Calu3 (cell line): ENCODE data around the gene ARMC7. TPM values are rescaled to one million over a fixed set of nuclear protein-coding genes. Genes with fewer than 3 reads are reported as not detected.
A peak's percentile ranks its signal among the peaks of the same experiment; 100 is the strongest.

Source experiments
- BruUV-seq: library from RNA; stranded (reverse); fragments of 400-500 nt; replicated peaks from 2 replicates; lab custom pipeline; 2021; lab: Mats Ljungman, UMichigan
- CTCF ChIA-PET: fragments of 300-600 bp; sonication (Branson Sonifier 250); formaldehyde crosslinking; loops from one replicate; lab custom pipeline; 2022; ENCODE audit warnings: antibody characterized with exemption; lab: Charles Lee
- DNase-seq: peaks from one replicate; pipeline ENCODE4 v3.0.0; 2022
- H3K27ac Mint-ChIP-seq: one replicate; pipeline ENCODE4 v1.8.0; 2022; ENCODE audit warnings: mixed read lengths; ENCODE audit not compliant: unreplicated experiment
- H3K27me3 Mint-ChIP-seq: one replicate; pipeline ENCODE4 v1.8.0; 2022; ENCODE audit warnings: mixed read lengths; ENCODE audit not compliant: unreplicated experiment
- H3K36me3 Mint-ChIP-seq: one replicate; pipeline ENCODE4 v1.8.0; 2022; ENCODE audit warnings: mild to moderate bottlenecking, moderate library complexity, mixed read lengths; ENCODE audit not compliant: insufficient read depth, unreplicated experiment
- H3K4me1 Mint-ChIP-seq: one replicate; pipeline ENCODE4 v1.8.0; 2022; ENCODE audit warnings: mild to moderate bottlenecking, low read depth, mixed read lengths; ENCODE audit not compliant: unreplicated experiment
- H3K4me3 Mint-ChIP-seq: one replicate; pipeline ENCODE4 v1.8.0; 2022; ENCODE audit warnings: mild to moderate bottlenecking, low read depth, moderate library complexity, mixed read lengths; ENCODE audit not compliant: unreplicated experiment
- H3K9me3 Mint-ChIP-seq: one replicate; pipeline ENCODE4 v1.8.0; 2022; ENCODE audit warnings: low read depth, mixed read lengths; ENCODE audit not compliant: unreplicated experiment
- CTCF ChIP-seq: fragments of 200-600 bp; IDR thresholded peaks from one replicate; pipeline ENCODE4 v1.8.0; 2022; ENCODE audit warnings: antibody characterized with exemption; ENCODE audit not compliant: unreplicated experiment
- intact Hi-C: fragments of 100-400 bp; cut with micrococcal nuclease; formaldehyde crosslinking; loops from one replicate; pipeline ENCODE4 v1.10.0; 2022; ENCODE audit not compliant: unreplicated experiment
- total RNA-seq: library from RNA; stranded (reverse); gene quantifications from 2 replicates; pipeline ENCODE4 v1.2.3, GENCODE V29; 2022

ARMC7 gene
- total RNA-seq, 1 experiment from 2014 or later = 18.6 TPM

- Mint-ChIP-seq H3K4me3 (peak overlapping the region; percentile 78), H3K27ac (peak overlapping the region; percentile 74), H3K4me1 (peaks cover 43% of the 10 kb centered on the region), H3K36me3 (peaks cover 94% of the 10 kb centered on the region), H3K27me3 (no peaks in the 10 kb centered on the region), H3K9me3 (no peaks in the 10 kb centered on the region)
- BruUV-seq = no TSS peak
- TF ChIP-seq CTCF = no peak
- CTCF ChIA-PET = interaction anchor here (0.6 to 2.0 kb wide), 4 partner anchors 16 to 321 kb away, joined by 3 to 5 read pairs (median 4); no protein-coding TSS in a partner anchor
- intact Hi-C loops = loop anchor here (2.0 kb wide), 1 partner anchor 59 kb away; no protein-coding TSS in a partner anchor
- DNase-seq = peak; percentile 80
Measured at GRCh38 chr17:75093548-75094158, 16.1 kb upstream of the ARMC7 start.

- no peaks in the 10 kb centered on the region for H3K9me3 Mint-ChIP-seq
Measured at GRCh38 chr17:75094871-75095399, 14.8 kb upstream of the ARMC7 start.

GRCh38 chr17:75096082-75096625, 13.6 kb upstream of the ARMC7 start:
- DNase-seq = peak; percentile 87
- Mint-ChIP-seq H3K9me3 (no peaks in the 10 kb centered on the region), H3K27me3 (no peaks in the 10 kb centered on the region), H3K4me1 (peaks cover 29% of the 10 kb centered on the region), H3K4me3 (peak overlapping the region; percentile 78), H3K27ac (peak overlapping the region; percentile 89), H3K36me3 (peaks cover 94% of the 10 kb centered on the region)
- TF ChIP-seq CTCF = no peak
- BruUV-seq = TSS peak; percentile 4
- intact Hi-C loops = loop anchor here (2.0 kb wide), 1 partner anchor 17 kb away; no protein-coding TSS in a partner anchor
- CTCF ChIA-PET = interaction anchor here (0.5 to 1.8 kb wide), 14 partner anchors 8 to 305 kb away, joined by 3 to 12 read pairs (median 6); partner anchors contain the start of genes NUP85 and SLC16A5

More at GRCh38 chr17:75094871-75095399, 14.8 kb upstream of the ARMC7 start:
- intact Hi-C loops = no loop called here
- H3K36me3 Mint-ChIP-seq = peaks cover 94% of the 10 kb centered on the region
- H3K4me1 Mint-ChIP-seq = peaks cover 41% of the 10 kb centered on the region
- peak overlapping the region; percentile 74 for H3K27ac Mint-ChIP-seq
- peak; percentile 45 for DNase-seq
- H3K4me3 Mint-ChIP-seq = peak overlapping the region; percentile 78
- no TSS peak for BruUV-seq
- no peak for TF ChIP-seq CTCF
- no peaks in the 10 kb centered on the region for H3K27me3 Mint-ChIP-seq
- CTCF ChIA-PET = interaction anchor here (0.6 to 1.5 kb wide), 3 partner anchors 10 to 257 kb away, joined by 4 to 9 read pairs (median 7); no protein-coding TSS in a partner anchor

- BruUV-seq = no TSS peak
Measured at GRCh38 chr17:75097865-75098264, 11.9 kb upstream of the ARMC7 start.

More at GRCh38 chr17:75097865-75098264, 11.9 kb upstream of the ARMC7 start:
- Mint-ChIP-seq H3K9me3 (no peaks in the 10 kb centered on the region), H3K36me3 (peaks cover 93% of the 10 kb centered on the region), H3K4me1 (peaks cover 12% of the 10 kb centered on the region), H3K27ac (peak overlapping the region; percentile 23), H3K4me3 (peak overlapping the region; percentile 49), H3K27me3 (no peaks in the 10 kb centered on the region)
- CTCF ChIA-PET = no interaction called here
- TF ChIP-seq CTCF = no peak
- DNase-seq = no peak
- intact Hi-C loops = loop anchor here (2.0 kb wide), 1 partner anchor 19 kb away; no protein-coding TSS in a partner anchor
